Activated CD8-positive, alpha-beta memory T cell treated with anti-CD3 and anti-CD28 coated beads, Interleukin-2, amount 50 U/mL, for 4 hours (primary cell): ENCODE measurements around the gene DISP2.

Experiments used
- DNase-seq: peaks from one replicate; pipeline ENCODE4 v3.0.0-alpha.2; 2020

DISP2 gene

GRCh38 chr15:40427188-40427587 lies 69.2 kb downstream of the DISP2 start:
- DNase-seq, result no peak

- no peak for DNase-seq
Observed at GRCh38 chr15:40428185-40428584, 70.2 kb downstream of the DISP2 start.
